ENCODE data around the gene MCF2L2.
"Not testable (repeated sequence)": the region's sequence is repeated elsewhere in the genome, so short reads cannot be mapped to it uniquely, and the experiment has no call there.

MCF2L2 gene

DNA sequence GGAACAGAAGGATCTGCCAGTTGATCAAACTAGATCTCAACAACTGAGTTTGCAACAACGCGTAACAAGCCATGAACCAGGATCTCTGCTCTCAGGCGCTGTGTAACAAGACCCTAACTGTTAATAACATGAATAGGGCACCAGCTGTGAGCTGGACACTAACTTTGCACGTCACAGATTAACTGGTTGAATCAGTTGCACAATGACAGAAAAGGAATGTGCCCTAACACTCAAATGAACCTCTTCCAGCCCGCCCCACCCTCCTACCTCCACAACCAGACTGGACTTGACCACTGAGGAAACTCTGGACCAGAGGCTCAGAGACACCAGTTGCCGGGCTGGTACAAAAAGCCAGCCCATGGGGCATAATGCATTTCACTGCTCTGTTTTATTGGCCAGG, 34.3 kb downstream of the MCF2L2 start:
- no peak for DNase-seq

DNA sequence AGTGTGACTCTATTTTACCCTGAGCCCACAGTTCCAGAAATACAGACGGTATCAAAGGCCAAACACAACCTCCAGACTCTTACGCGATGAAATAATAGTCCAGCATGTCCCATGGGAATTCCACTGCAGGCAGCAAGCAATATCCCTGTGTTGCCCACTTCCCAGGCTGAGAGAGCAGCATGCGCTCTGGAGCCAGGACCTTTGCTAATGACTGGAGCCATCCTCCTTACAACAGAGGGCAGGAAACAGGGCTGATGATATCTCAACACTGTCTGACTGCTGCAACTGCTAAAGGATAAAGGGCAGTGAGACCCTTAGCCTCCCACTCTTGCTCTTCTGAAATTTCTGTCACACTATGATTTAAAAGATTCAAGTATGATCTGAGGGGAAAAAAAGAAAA, 34.8 kb downstream of the MCF2L2 start:
- DNase-seq = no peak

DNA sequence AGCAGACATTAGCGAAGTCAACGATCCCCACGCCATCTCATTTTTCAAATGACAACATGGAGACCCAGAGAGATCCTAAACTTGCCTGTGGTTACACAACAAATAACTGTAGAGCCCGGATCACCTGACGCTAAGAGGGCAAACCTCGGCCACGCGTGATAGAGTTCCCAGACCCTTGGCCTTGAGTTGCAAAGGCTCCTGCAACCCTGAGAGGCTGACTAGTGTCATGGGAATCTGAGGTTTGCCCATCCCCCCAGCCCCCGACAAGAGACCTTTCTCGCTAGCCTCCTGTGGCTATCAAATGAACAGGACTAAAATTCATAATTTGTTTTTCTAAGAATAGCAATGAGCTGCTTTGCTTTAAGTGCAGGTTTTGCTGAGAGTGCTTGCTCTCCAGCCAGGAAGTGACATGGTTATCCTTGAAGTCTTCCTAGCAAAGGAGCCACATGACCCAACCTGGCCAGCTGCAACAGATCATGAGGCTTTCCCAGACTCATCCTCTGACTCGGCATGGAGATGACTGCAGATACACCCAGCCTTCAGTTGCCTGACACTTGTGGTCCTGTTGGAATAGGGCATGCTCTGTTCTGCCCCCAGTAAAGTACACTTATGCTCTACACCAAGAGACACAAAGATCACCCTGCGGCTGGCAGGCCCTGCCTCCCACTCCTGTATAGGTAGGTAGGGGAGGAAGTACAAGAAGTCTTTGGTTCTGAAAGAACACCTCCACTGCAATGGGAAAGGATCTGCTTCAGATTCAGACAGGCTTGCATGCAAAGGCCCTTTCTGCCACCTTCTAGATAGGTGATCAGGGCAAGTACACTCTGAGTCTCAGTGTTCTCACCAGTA, 36.0 kb downstream of the MCF2L2 start:
- DNase-seq = no peak

DNA sequence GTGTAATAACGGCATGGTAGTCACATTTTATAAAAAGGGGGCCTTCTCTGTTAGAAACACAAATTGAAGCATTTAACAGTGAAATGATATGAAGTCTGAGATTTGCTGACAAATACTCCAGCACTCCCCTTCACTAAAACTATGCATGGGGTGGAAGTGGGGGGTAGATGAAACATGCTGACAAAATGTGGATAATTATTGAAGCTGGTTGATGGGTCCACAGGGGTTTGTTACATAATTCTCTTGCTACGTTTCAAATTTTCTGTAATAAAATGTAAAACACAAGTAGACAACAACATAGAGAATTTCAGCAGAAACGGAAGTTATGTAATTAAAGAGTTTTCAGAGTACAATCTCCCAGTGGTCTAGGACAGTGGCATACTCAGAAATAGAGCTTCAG, 37.0 kb downstream of the MCF2L2 start:
- no peak for DNase-seq

DNA sequence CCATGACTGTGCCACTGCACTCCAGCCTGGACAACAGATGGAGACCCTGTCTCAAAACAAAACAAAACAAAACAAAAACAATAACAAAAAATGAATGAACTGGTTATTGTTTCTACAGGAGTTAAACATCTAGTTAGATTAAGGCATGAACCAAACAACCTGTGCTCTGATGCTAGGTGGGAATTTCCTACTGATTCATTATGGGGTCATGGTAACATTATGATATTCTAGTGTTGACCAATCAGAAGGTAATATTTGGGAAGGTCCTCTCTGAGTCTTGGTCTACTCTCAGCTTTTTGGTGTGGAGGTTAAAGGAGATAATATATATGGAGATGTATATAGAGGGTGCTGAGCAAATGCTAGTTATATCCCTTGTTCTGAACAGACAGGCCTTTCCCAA, 37.6 kb downstream of the MCF2L2 start:
- DNase-seq = no peak

DNA sequence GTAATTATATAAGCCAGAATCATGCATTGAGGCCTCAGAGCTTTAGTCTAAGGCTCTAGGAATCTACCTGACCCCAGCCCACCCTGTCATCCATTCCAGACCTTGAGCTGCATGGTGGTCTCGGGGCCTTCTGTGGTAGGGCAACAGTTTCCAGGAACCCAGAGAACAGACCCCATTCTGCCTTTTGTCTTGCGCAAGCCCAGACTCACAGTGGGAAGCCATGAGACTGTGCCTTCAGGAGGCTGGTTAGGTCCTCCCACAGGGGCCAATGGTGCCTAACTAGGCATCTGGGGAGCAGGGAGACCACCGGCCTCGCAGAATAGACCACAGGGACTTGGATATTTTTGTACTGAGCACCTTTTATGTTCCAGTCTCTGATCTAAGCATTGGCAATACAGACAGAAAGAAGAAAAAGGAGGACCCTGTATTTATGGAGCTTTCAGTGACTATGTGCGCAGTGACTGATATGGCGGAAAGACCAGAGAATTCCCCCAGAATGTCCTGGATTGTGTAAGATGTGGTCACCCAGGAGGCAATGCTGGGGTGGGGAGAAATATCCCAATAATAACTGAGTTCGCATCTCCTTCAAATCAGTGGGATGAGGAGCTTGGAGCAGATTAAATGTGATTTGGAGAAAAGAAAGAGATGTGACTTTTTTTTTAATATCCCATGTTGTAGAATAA, 40.1 kb downstream of the MCF2L2 start:
- no peak for DNase-seq

DNA sequence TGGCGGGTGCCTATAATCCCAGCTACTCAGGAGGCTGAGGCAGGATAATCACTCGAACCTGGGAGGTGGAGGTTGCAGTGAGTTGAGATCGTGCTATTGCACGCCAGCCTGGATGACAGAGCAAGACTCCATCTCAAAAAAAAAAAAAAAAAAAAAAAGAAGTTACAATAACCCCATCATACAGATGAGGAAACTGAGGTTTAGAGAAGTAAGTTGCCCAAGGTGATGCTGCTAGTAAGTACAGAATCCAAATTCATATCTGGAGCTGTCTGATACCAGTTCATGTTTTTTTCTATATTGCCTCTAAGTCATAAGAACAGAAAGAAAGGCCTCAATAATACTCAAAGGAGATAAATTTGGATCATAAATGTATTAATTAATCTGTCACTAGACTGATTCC, 40.6 kb downstream of the MCF2L2 start:
- no peak for DNase-seq

DNA sequence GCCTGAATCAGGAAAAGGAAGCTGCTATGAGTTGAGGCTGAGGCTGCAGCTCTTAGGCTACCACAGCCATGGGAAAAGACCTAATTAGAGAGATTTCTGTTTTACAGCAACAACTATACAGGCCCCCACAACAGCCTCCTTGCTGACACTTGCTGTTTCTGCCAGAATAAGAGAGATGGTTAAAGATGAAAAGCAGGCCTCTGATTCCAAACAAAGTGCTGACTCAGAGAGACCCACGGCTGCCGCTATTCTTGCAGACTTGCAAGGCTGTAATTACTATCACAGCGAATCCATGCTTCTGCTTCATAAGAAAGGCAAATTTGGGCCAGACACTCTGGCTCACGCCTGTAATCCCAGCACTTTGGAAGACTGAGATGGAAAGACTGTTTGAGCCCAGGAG, 41.8 kb downstream of the MCF2L2 start:
- DNase-seq = no peak

DNA sequence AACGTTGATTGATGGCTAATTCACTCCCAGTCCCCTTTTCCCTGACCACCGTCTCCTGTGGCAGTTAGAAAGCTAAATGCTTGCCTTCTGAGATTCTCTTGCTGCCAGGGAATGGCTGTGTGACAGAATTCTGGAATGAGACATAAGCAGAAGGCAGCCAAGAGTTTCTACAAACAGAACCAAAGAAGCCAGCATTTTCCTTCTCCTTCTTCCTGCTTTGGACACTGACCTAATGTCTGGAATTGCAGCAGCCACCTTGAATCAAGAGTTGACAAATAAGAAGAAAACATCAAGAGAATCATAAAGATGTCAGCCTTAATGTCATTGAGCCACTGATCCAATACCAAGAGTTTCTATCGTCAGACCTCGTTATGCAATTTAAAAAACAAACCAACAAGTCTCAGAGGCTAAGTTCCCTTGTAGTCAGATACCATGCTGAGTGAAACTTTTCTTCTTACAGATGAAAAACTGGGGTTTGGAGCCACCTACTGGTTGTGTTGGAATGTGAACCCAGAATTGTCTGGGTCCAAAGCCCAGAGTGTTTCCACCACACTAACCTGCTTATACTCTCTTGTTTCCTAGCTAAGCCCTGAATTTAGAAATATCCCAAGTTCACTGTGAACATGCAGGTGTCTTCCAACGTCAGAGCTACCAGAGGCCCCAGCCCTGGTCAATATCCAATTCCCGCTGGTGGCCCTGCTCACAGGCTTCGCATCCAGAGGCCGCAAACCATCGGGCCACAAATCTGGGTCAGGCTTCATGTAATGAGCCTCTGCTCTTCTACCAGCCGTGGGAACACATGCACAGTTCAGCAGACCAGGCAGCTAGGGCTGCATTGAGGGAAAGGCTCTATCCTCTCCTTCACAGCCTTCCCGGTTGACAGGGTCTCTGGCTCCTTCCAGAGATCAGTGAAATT, 42.5 kb downstream of the MCF2L2 start:
- DNase-seq = peak; percentile 44

DNA sequence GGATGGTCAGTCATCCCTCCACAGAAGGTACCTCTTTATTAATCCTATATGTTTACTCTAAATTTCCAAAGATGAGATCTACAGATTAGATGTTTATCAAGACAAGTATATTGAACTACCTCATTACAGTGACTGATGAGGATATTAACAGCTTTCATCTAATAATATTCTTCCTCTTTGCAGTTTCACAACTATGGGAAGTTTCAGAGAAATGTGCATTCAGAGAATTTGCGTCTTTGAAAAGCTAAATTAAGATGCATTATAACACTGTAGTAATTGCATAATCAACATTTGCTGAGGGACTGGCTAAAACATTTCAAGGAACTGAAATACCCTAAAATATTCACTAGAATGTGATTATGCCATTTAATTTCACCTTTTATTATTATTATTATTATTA, 46.7 kb downstream of the MCF2L2 start:
- no peak for DNase-seq

DNA sequence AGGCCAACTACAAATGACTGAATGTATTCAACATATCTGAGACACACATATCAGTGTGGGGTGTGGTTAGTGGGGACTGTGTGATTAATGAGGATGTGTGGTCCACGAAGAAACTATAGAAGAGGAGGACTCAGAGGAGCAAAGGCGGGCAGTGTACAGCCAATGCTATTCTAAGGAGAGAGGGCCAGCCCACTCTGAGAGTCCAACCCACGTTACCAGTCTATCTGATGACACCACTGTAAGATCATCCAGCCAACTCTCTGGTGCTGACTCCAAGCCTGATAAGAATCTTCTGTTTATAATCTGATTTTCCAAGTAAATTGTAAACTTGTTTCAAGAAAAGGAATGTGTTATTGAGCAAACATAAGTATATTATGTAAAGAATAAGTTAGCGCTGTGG, 47.2 kb downstream of the MCF2L2 start:
- no peak for DNase-seq

DNA sequence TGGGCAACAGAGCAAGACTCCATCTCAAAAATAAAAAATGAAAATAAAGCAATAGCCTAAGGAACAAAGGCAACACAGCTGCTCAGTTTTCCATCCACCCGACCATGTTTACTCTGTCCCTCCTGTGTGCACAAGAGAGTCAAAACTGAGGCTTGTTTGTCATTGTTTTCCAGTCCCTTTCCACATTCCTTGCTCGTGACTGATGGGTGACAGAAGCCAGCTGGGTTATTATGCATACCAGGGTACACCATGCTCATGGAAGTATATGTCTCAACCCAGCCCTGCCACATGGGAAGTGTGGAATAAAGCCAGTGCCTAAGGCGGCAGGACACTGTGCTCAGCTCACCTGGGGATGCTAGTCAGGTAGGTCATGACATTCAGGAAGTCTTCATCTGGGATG, 49.5 kb downstream of the MCF2L2 start:
- DNase-seq = no peak

DNA sequence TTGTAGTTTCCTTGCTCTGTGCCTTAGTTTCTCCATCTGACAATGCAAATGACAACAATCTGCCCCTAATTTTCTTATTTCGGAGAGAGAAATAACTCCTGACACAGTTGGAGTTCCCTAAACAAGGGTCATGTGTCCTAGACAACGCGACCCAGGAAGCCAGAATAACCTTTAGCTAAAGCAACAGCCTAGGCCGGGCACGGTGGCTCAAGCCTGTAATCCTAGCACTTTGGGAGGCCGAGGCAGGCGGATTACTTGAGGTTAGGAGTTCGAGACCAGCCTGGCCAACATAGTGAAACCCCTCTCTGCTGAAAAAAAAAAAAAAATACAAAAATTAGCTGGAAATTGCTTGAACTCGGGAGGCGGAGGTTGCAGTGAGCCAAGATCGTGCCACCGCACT, 49.9 kb downstream of the MCF2L2 start:
- no peak for DNase-seq

DNA sequence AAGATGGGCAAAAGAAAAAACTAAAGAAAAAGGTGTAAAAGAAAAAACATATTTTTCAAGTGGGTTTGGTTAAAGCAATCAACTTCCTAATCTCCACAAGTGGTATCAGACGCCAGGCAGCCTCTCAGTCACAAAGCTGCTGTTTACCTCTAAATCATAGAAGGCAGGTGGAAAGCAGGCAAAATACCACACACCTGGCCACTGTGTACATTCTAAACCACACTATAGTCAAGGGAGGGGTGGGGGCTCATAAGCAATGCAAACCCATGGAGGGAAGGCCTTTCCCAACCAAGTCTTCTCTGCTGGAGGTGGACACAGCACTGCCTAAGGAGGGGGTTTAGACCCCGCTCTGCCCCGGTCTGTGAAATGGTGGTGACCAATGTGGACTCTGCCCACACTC, 50.4 kb downstream of the MCF2L2 start:
- DNase-seq = no peak

DNA sequence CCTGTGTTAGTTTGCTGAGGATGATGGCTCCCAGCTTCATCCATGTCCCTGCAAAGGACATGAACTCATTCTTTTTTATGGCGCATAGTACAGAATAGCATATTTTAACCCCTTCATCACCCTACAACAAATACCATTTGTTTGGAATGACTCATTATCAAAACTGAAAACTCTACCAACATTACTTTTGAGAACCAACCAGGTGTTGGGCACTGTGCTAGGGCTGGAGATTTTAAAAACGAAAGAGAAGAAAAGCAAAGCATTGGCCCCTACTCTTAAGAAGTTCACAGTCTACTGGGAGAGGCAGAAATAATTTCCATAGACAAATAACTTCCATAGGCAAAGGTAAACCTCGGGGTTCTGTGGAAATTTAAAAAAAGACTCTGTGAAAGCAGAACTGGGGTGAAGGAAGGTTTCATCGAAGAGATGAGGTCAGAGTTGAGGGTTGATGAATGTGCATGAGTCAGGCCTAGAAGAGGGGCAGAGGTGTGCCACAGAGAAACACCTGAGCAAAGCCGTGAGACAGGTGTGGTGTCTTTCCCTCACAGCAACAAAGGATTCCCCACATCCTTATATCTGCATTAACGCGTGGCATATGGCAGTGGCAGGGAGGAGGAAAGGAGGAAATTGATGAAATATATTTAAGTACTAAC, 51.0 kb downstream of the MCF2L2 start:
- DNase-seq = no peak

DNA sequence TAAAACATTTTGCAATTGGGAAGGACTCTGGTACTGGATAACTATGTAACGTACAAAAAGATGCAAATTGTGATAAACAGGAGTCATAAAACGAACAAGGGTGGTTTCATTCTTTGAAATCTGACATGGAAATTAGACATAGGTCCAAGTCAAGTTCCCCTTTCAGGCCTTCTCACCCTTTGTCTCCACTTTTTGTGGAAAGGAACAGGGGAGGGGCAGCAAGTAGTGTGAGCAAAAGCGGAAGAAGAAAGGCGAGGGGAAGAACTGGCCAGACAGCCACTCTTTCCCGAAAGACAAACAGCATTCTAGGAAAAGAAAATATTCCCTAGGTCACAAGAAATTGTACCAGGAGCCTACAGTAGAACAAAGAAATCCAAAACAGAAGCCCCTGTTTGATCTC, 52.6 kb downstream of the MCF2L2 start:
- no peak for DNase-seq

DNA sequence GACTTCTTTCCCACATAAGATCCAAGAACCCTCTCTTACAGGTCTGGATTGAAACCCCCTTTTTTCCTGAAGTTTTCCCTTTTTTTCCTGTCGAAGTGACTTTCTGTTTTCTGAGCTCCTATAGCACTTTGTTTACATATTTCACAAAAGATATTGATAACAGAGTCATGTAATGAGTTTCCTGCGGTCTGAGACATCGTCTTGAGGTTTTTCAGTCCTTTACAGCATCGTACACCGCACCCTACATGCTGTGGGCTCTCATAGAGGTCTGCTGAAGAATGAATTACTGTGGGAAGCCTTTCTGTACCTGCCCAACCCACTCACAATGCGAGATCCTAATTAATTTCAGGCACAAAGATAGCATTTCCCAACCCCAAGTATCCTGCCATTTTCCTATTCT, 53.1 kb downstream of the MCF2L2 start:
- no peak for DNase-seq

DNA sequence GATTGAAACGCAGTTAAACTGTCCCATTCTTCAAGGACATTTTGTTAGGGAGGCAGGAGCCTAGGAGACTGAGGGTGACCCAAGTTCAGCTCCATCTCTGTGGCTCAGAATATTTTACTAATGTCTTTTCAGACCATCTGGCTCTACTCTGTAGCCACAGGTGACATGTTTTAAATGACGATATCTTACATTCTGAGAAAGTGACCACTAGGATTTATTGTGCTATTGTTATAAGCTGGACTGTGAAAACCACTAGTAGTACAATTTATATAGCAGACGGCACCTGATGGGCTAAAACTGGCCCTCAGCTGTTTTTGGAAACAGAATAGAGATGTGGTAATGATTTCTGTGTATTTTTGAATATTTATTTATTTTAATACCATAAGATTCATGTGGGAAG, 55.5 kb downstream of the MCF2L2 start:
- no peak for DNase-seq

DNA sequence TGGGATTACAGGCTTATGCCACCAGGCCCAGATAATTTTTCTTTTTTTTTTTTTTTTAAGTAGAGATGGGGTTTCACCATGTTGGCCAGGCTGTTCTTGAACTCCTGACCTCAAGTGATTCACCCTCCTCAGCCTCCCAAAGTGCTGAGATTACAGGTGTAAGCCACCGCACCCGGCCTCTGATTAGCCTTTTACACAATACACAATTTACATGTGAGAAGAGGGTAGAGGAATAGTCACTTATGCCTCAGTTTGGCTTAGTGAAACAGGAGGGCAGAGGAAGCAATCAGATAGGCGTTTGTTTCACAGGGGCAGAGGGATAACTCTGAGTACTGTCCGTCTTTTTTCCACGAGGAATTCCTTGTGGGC, 56.8 kb downstream of the MCF2L2 start:
- not testable (repeated sequence) for DNase-seq

DNA sequence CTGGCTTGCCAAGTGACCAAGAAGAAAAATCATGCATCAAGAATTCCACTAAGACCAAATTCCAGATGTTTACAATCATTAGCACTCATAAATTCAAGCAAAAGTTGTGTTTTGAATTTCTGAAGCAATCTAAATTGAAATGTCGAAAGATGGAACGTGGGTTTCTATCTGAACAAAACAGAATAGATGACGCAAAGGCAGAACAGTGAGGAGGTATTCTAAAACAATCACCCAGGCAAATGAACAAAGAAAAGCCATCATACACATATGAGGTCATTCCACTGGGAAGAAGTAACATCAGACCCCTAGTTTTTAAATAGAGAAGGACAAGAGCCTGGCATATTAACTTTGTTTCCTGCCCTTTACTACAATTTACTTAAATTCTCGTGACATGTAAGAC, 58.0 kb downstream of the MCF2L2 start:
- DNase-seq = no peak

DNA sequence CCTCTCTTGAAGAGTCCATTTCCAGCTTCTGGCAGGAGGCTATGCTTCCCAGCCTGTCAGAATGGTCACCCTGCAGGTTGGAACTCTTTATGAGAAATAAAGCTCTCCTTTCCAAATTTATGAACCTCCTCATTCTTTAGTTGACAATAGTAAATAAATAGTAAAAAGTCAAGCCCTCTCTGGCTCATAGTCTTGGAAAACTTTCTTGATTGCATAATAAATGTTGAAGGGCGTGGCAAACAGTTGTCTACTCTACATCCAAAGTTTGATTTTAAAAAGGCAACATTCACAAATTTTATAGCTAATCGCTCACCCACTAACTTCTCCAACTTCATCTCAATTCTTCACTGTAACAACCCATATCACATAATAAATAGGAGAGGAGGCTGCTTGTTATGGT, 58.8 kb downstream of the MCF2L2 start:
- DNase-seq = no peak

DNA sequence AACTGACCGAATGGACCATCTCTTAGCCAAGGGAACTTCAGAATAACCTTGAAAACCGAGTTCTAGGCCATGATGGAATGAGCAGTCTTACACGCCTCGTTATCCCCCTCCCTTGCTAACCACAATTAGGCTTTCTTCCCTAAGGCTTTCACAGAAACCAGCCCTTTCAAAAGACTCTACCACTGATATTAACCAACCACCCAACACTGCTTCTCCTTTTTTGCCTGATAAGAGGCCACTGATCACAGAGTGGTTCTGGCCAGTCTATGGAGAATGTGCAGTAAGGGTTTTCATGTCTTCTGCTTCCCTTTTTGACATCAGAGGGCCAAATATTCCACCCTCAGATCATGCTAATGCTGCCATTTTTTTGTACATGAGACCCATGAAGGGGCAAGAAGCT, 59.3 kb downstream of the MCF2L2 start:
- no peak for DNase-seq

DNA sequence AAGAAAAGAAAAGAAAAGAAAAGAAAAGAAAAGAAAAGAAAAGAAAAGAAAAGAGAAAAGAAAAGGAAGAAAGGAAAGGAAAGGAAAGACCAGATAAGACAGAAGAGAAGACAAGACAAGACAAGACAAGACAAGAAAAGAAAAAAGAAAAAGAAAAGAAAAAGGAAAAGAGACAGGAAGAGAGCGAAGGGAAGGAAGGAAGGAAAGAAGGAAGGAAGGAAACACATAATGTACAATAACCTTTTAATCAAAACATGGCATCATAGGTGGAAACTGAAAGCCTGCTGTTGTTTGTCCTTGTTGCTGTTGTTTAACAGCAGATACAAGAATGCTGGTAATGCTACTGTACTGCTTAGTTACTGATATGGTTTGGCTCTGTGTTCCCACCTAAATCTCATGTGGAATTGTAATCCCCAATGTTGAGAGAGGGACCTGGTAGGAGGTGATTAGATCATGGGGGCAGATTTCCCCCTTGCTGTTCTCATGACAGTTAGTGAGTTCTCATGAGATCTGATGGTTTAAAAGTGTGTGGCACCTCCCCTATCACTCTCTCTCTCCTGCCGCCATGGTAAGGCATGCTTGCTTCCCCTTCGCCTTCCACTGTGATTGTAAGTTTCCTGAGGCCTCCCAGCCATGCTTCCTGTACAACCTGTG, 67.3 kb downstream of the MCF2L2 start:
- no peak for DNase-seq

Measured in right hindlimb (tissue), 1 donor.